Neural progenitor cell (in vitro differentiated cells): ENCODE data around the gene SLC7A6. TPM values are rescaled to one million over a fixed set of nuclear protein-coding genes. Genes with fewer than 3 reads are reported as not detected.

Experiments used
- DNase-seq: peaks from one replicate; pipeline ENCODE4 v3.0.0-alpha.2; 2016; ENCODE audit warnings: low spot score
- H2AFZ ChIP-seq: fragments of 200-600 bp; sonication (generic); replicated peaks from 2 replicates; pipeline ENCODE4 v1.6.1; 2016; ENCODE audit warnings: antibody characterized with exemption
- H3F3A ChIP-seq: fragments of 200-600 bp; sonication (generic); 2 replicates; pipeline ENCODE4 v1.6.1; 2016; ENCODE audit warnings: antibody characterized with exemption, low read depth
- H3K27ac ChIP-seq: fragments of 200-600 bp; sonication (generic); 2 replicates; pipeline ENCODE4 v1.5.1; 2016; ENCODE audit warnings: mild to moderate bottlenecking
- H3K27me3 ChIP-seq: fragments of 200-600 bp; sonication (generic); 2 replicates; pipeline ENCODE4 v1.6.1; 2016; ENCODE audit warnings: mild to moderate bottlenecking, moderate library complexity
- H3K36me3 ChIP-seq: fragments of 200-600 bp; sonication (generic); 2 replicates; pipeline ENCODE4 v1.5.1; 2016
- H3K4me1 ChIP-seq: fragments of 200-600 bp; sonication (generic); 2 replicates; pipeline ENCODE4 v1.6.1; 2016; ENCODE audit warnings: mixed run types
- H3K4me2 ChIP-seq: fragments of 200-600 bp; sonication (generic); 2 replicates; pipeline ENCODE4 v1.6.1; 2016
- H3K4me3 ChIP-seq: fragments of 200-600 bp; sonication (generic); 2 replicates; pipeline ENCODE4 v1.5.1; 2016
- H3K79me2 ChIP-seq: fragments of 200-600 bp; sonication (generic); 2 replicates; pipeline ENCODE4 v1.6.1; 2016; ENCODE audit warnings: low read depth
- H3K9ac ChIP-seq: fragments of 200-600 bp; sonication (generic); 2 replicates; pipeline ENCODE4 v1.6.1; 2016
- H3K9me3 ChIP-seq: fragments of 200-600 bp; sonication (generic); 2 replicates; pipeline ENCODE4 v1.5.1; 2016; ENCODE audit warnings: low read depth
- H4K20me1 ChIP-seq: fragments of 200-600 bp; sonication (generic); 2 replicates; pipeline ENCODE4 v1.6.1; 2016; ENCODE audit warnings: low read depth
- H3K27ac Mint-ChIP-seq: 3 replicates; pipeline ENCODE4 v1.8.0; 2021; ENCODE audit warnings: mixed read lengths
- H3K27me3 Mint-ChIP-seq: 2 replicates; pipeline ENCODE4 v1.8.0; 2022; ENCODE audit warnings: low read depth, mild to moderate bottlenecking, inconsistent platforms, moderate library complexity, mixed read lengths; ENCODE audit not compliant: insufficient read depth
- H3K36me3 Mint-ChIP-seq: 3 replicates; pipeline ENCODE4 v1.8.0; 2021; ENCODE audit warnings: mixed read lengths
- H3K4me1 Mint-ChIP-seq: 3 replicates; pipeline ENCODE4 v1.8.0; 2021; ENCODE audit warnings: mixed read lengths
- H3K4me3 Mint-ChIP-seq: 3 replicates; pipeline ENCODE4 v1.8.0; 2021; ENCODE audit warnings: mild to moderate bottlenecking, moderate library complexity, mixed read lengths
- H3K9me3 Mint-ChIP-seq: 3 replicates; pipeline ENCODE4 v1.8.0; 2020; ENCODE audit warnings: mixed read lengths
- CTCF ChIP-seq: fragments of 200-600 bp; sonication (generic); IDR thresholded peaks from 2 replicates; pipeline ENCODE4 v1.5.1; 2017; ENCODE audit warnings: antibody characterized with exemption, mild to moderate bottlenecking
- EZH2 ChIP-seq: fragments of 200-600 bp; sonication (generic); IDR thresholded peaks from 2 replicates; pipeline ENCODE4 v1.6.1; 2017; ENCODE audit warnings: antibody characterized with exemption, mild to moderate bottlenecking, moderate library complexity
- EZH2phosphoT487 ChIP-seq: fragments of 200-600 bp; sonication (generic); IDR thresholded peaks from 2 replicates; pipeline ENCODE4 v1.6.1; 2017; ENCODE audit warnings: antibody characterized with exemption
- total RNA-seq: library from RNA; depleted of rRNA; stranded (reverse); fragments of >200 nt; gene quantifications from 2 replicates; pipeline ENCODE4 v1.2.3, GENCODE V29; 2015; ENCODE audit warnings: low replicate concordance

Gene SLC7A6
- total RNA-seq, 1 donor from 2014 or later, result 5.6 TPM

- TF ChIP-seq EZH2 (no peak), CTCF (no peak), EZH2phosphoT487 (no peak)
- peaks cover 2% of the 10 kb centered on the region for H3K27me3 Mint-ChIP-seq
- H3K27me3 ChIP-seq, result no peaks in the 10 kb centered on the region
- H3K79me2 ChIP-seq, result no peaks in the 10 kb centered on the region
- H3K4me3 Mint-ChIP-seq, result no peak overlapping the region
- no peaks in the 10 kb centered on the region for H3K36me3 ChIP-seq
- no peak overlapping the region for H3K27ac ChIP-seq
- peaks cover 15% of the 10 kb centered on the region for H3K4me1 Mint-ChIP-seq
- no peak overlapping the region for H3K4me2 ChIP-seq
- peaks cover 22% of the 10 kb centered on the region for H3F3A ChIP-seq
- no peaks in the 10 kb centered on the region for H3K4me1 ChIP-seq
- no peak overlapping the region for H3K4me3 ChIP-seq
- no peak for DNase-seq
- H2AFZ ChIP-seq, result no peak overlapping the region
- peaks cover 3% of the 10 kb centered on the region for H4K20me1 ChIP-seq
- no peak overlapping the region for H3K9ac ChIP-seq
- H3K36me3 Mint-ChIP-seq, result peaks cover under 1% of the 10 kb centered on the region
- H3K27ac Mint-ChIP-seq, result no peak overlapping the region
- no peaks in the 10 kb centered on the region for H3K9me3 Mint-ChIP-seq
- no peaks in the 10 kb centered on the region for H3K9me3 ChIP-seq
Measured at GRCh38 chr16:68328860-68329390, 64.6 kb downstream of the SLC7A6 start.

GRCh38 chr16:68331879-68332410, 67.6 kb downstream of the SLC7A6 start:
- Histone ChIP-seq H3K27ac (no peak overlapping the region), H4K20me1 (peaks cover 7% of the 10 kb centered on the region), H3K4me2 (no peak overlapping the region)

GRCh38 chr16:68332411-68333121, 68.2 kb downstream of the SLC7A6 start:
- peaks cover 18% of the 10 kb centered on the region for H3F3A ChIP-seq
- H3K27ac ChIP-seq, result no peak overlapping the region
- no peaks in the 10 kb centered on the region for H3K36me3 ChIP-seq
- no peaks in the 10 kb centered on the region for H3K27me3 ChIP-seq
- Mint-ChIP-seq H3K9me3 (no peaks in the 10 kb centered on the region), H3K27ac (no peak overlapping the region), H3K36me3 (peaks cover 6% of the 10 kb centered on the region), H3K4me3 (no peak overlapping the region), H3K27me3 (no peaks in the 10 kb centered on the region), H3K4me1 (peaks cover 10% of the 10 kb centered on the region)
- no peak overlapping the region for H3K4me2 ChIP-seq
- no peaks in the 10 kb centered on the region for H3K9me3 ChIP-seq
- no peak overlapping the region for H2AFZ ChIP-seq
- no peak overlapping the region for H3K9ac ChIP-seq
- no peaks in the 10 kb centered on the region for H3K4me1 ChIP-seq
- no peaks in the 10 kb centered on the region for H3K79me2 ChIP-seq
- no peak overlapping the region for H3K4me3 ChIP-seq
- H4K20me1 ChIP-seq, result peaks cover 7% of the 10 kb centered on the region
- TF ChIP-seq EZH2phosphoT487, result no peak
- TF ChIP-seq CTCF, result no peak
- no peak for DNase-seq

More at GRCh38 chr16:68331879-68332410, 67.6 kb downstream of the SLC7A6 start:
- no peaks in the 10 kb centered on the region for H3K4me1 ChIP-seq
- no peaks in the 10 kb centered on the region for H3K36me3 ChIP-seq
- Mint-ChIP-seq H3K36me3 (peaks cover 2% of the 10 kb centered on the region), H3K4me3 (no peak overlapping the region), H3K9me3 (no peaks in the 10 kb centered on the region), H3K4me1 (peaks cover 15% of the 10 kb centered on the region), H3K27ac (no peak overlapping the region), H3K27me3 (no peaks in the 10 kb centered on the region)
- TF ChIP-seq CTCF (no peak), EZH2phosphoT487 (no peak), EZH2 (no peak)
- H3K9ac ChIP-seq, result no peak overlapping the region
- DNase-seq, result no peak
- H3K9me3 ChIP-seq, result no peaks in the 10 kb centered on the region
- H3K79me2 ChIP-seq, result no peaks in the 10 kb centered on the region
- no peak overlapping the region for H2AFZ ChIP-seq
- H3K4me3 ChIP-seq, result no peak overlapping the region
- H3K27me3 ChIP-seq, result no peaks in the 10 kb centered on the region
- H3F3A ChIP-seq, result peaks cover 22% of the 10 kb centered on the region
